Thyroid gland (tissue), 4 donors: Measurements from ENCODE around the gene KCNJ6. TPM values are rescaled to one million over a fixed set of nuclear protein-coding genes. Genes with fewer than 3 reads are reported as not detected.

Source experiments
- DNase-seq, 2 donors: peaks; one replicate each; pipeline ENCODE4 v3.0.0-alpha.2; 2019
- H3K27ac ChIP-seq, 3 donors: fragments of 200-600 bp; sonication (generic); 1 replicate in 2 of 3; 2 replicates in 1 of 3; pipeline ENCODE4 v1.5.1; 2016 to 2019; ENCODE audit warnings: mild to moderate bottlenecking in 1 of 3, moderate library complexity in 1 of 3
- H3K27me3 ChIP-seq: fragments of 200-600 bp; sonication (generic); one replicate; pipeline ENCODE4 v1.5.1; 2019
- H3K36me3 ChIP-seq, 2 donors: fragments of 200-600 bp; sonication (generic); one replicate each; pipeline ENCODE4 v1.5.1; 2016 to 2019
- H3K4me1 ChIP-seq, 2 donors: fragments of 200-600 bp; sonication (generic); one replicate each; pipeline ENCODE4 v1.5.1; 2017 to 2019
- H3K4me3 ChIP-seq, 3 donors: fragments of 200-600 bp; sonication (generic); replicated peaks in 1 of 3; 1 replicate in 2 of 3; 2 replicates in 1 of 3; pipeline ENCODE4 v1.5.1; 2016; ENCODE audit warnings: mild to moderate bottlenecking in 1 of 3
- H3K9me3 ChIP-seq: fragments of 200-600 bp; sonication (generic); one replicate; pipeline ENCODE4 v1.5.1; 2017
- CTCF ChIP-seq, 6 experiments: fragments of 200-600 bp in 3 of 6; fragments of 450-650 bp in 3 of 6; sonication (generic) in 3 of 6; IDR thresholded peaks; one replicate each; pipeline ENCODE4 v1.5.1; 2016 to 2019; ENCODE audit warnings: antibody characterized with exemption in 6 of 6, mild to moderate bottlenecking in 2 of 6, inconsistent platforms in 1 of 6, moderate library complexity in 1 of 6
- POLR2A ChIP-seq, 2 donors: fragments of 450-650 bp; IDR thresholded peaks; one replicate each; pipeline ENCODE4 v1.6.1; 2017; ENCODE audit warnings: antibody characterized with exemption in 2 of 2, mild to moderate bottlenecking in 2 of 2, moderate library complexity in 1 of 2
- WGBS, 2 donors: methylation state at CpG; one replicate each; pipeline ENCODE4 v1.1.5; 2017; 5-methylcytosine and 5-hydroxymethylcytosine counted together
- intact Hi-C: fragments of 100-400 bp; cut with DNase I; formaldehyde crosslinking; loops from one replicate; pipeline ENCODE4 v1.15.1; 2023
- total RNA-seq, 4 donors: library from RNA; depleted of rRNA; stranded (reverse); fragments of >200 nt; gene quantifications; one replicate each; pipeline ENCODE4 v1.2.3, GENCODE V29; 2016

The KCNJ6 gene
- total RNA-seq, 4 donors from 2014 or later, result not detected

- 72 to 75% methylated on average over 4 of the region's 4 CpGs for WGBS, 2 donors
Observed at GRCh38 chr21:37917612-37918011, 1.4 kb upstream of the KCNJ6 start.

GRCh38 chr21:37915941-37916309 lies 332 bp downstream of the KCNJ6 start:
- Histone ChIP-seq H3K27ac (no peak overlapping the region), H3K27me3 (peaks cover 25% of the 10 kb centered on the region), H3K4me3 (no peak overlapping the region), H3K36me3 (no peaks in the 10 kb centered on the region), H3K4me1 (peaks cover 10 to 16% of the 10 kb centered on the region in 2 donors), H3K9me3 (no peaks in the 10 kb centered on the region)
- DNase-seq, result peak in 1 of 2 donors; percentile 3
- WGBS, 2 donors, result 2 to 3% methylated on average over 26 of the region's 26 CpGs
- TF ChIP-seq POLR2A (IDR thresholded peaks at IDR 0.05) (no peak), CTCF (IDR thresholded peaks at IDR 0.05) (no peak)
- intact Hi-C loops, result no loop called here

More at GRCh38 chr21:37917612-37918011, 1.4 kb upstream of the KCNJ6 start:
- Histone ChIP-seq H3K4me1 (peaks cover 10 to 16% of the 10 kb centered on the region in 2 donors), H3K27ac (no peak overlapping the region), H3K27me3 (peaks cover 25% of the 10 kb centered on the region), H3K9me3 (no peaks in the 10 kb centered on the region), H3K4me3 (no peak overlapping the region), H3K36me3 (no peaks in the 10 kb centered on the region)
- no peak for DNase-seq
- no peak for TF ChIP-seq CTCF (IDR thresholded peaks at IDR 0.05)
- TF ChIP-seq POLR2A (IDR thresholded peaks at IDR 0.05), result no peak
- intact Hi-C loops, result no loop called here

- TF ChIP-seq CTCF (IDR thresholded peaks at IDR 0.05) (no peak), POLR2A (IDR thresholded peaks at IDR 0.05) (no peak)
- WGBS, 2 donors, result 2 to 5% methylated on average over 28 of the region's 28 CpGs
- intact Hi-C loops, result no loop called here
Observed at GRCh38 chr21:37915497-37915911, 753 bp downstream of the KCNJ6 start.

GRCh38 chr21:37912616-37913015 lies 3.6 kb downstream of the KCNJ6 start:
- peaks cover 21% of the 10 kb centered on the region for H3K27me3 ChIP-seq
- no peaks in the 10 kb centered on the region for H3K36me3 ChIP-seq
- no peak overlapping the region for H3K27ac ChIP-seq
- TF ChIP-seq CTCF (IDR thresholded peaks at IDR 0.05) (no peak), POLR2A (IDR thresholded peaks at IDR 0.05) (no peak)
- intact Hi-C loops, result no loop called here
- H3K9me3 ChIP-seq, result no peaks in the 10 kb centered on the region
- DNase-seq, result no peak
- peaks cover 10 to 16% of the 10 kb centered on the region in 2 donors for H3K4me1 ChIP-seq
- H3K4me3 ChIP-seq, result no peak overlapping the region

More at GRCh38 chr21:37915497-37915911, 753 bp downstream of the KCNJ6 start:
- H3K4me3 ChIP-seq, result no peak overlapping the region
- peaks cover 10 to 16% of the 10 kb centered on the region in 2 donors for H3K4me1 ChIP-seq
- no peak for DNase-seq
- H3K9me3 ChIP-seq, result no peaks in the 10 kb centered on the region
- no peak overlapping the region for H3K27ac ChIP-seq
- no peaks in the 10 kb centered on the region for H3K36me3 ChIP-seq
- H3K27me3 ChIP-seq, result peaks cover 25% of the 10 kb centered on the region

GRCh38 chr21:37909936-37910335 lies 6.3 kb downstream of the KCNJ6 start:
- Histone ChIP-seq H3K27me3 (peaks cover under 1% of the 10 kb centered on the region), H3K27ac (no peak overlapping the region), H3K9me3 (no peaks in the 10 kb centered on the region), H3K4me3 (no peak overlapping the region), H3K4me1 (peaks cover 0 to 5% of the 10 kb centered on the region in 2 donors), H3K36me3 (no peaks in the 10 kb centered on the region)
- intact Hi-C loops, result no loop called here
- WGBS, 2 donors, result 76 to 85% methylated on average over 6 of the region's 6 CpGs
- TF ChIP-seq CTCF (IDR thresholded peaks at IDR 0.05) (no peak), POLR2A (IDR thresholded peaks at IDR 0.05) (no peak)
- DNase-seq, result no peak
